ENCODE data around the gene ACSL6. TPM values are rescaled to one million over a fixed set of nuclear protein-coding genes. Genes with fewer than 3 reads are reported as not detected.

The ACSL6 gene
- total RNA-seq, 1 donor from 2014 or later: not detected

GRCh38 chr5:131983244-131983771 is 28.1 kb downstream of the ACSL6 start:
- no peak for TF ChIP-seq CTCF (IDR thresholded peaks at IDR 0.05)
- no peak overlapping the region for H3K4me3 Mint-ChIP-seq (ENCODE audit: unreplicated experiment)
- no peaks in the 10 kb centered on the region for H3K4me1 Mint-ChIP-seq (ENCODE audit: unreplicated experiment)
- no peak overlapping the region for H3K27ac Mint-ChIP-seq (ENCODE audit: unreplicated experiment)
- no peaks in the 10 kb centered on the region for H3K9me3 Mint-ChIP-seq (ENCODE audit: unreplicated experiment)
- peaks cover 18% of the 10 kb centered on the region for H3K27me3 Mint-ChIP-seq (ENCODE audit: unreplicated experiment)
- H3K36me3 Mint-ChIP-seq (ENCODE audit: unreplicated experiment): no peaks in the 10 kb centered on the region
- DNase-seq (ENCODE audit: extremely low spot score, unreplicated experiment): no peak

- peaks cover 18% of the 10 kb centered on the region for H3K27me3 Mint-ChIP-seq (ENCODE audit: unreplicated experiment)
- H3K4me1 Mint-ChIP-seq (ENCODE audit: unreplicated experiment): no peaks in the 10 kb centered on the region
- H3K4me3 Mint-ChIP-seq (ENCODE audit: unreplicated experiment): no peak overlapping the region
- no peak for TF ChIP-seq CTCF (IDR thresholded peaks at IDR 0.05)
- no peak for DNase-seq (ENCODE audit: extremely low spot score, unreplicated experiment)
- no peak overlapping the region for H3K27ac Mint-ChIP-seq (ENCODE audit: unreplicated experiment)
- no peaks in the 10 kb centered on the region for H3K9me3 Mint-ChIP-seq (ENCODE audit: unreplicated experiment)
- no peaks in the 10 kb centered on the region for H3K36me3 Mint-ChIP-seq (ENCODE audit: unreplicated experiment)
Measured at GRCh38 chr5:131981516-131981915, 29.9 kb downstream of the ACSL6 start.

GRCh38 chr5:131980696-131981095 is 30.8 kb downstream of the ACSL6 start:
- H3K27me3 Mint-ChIP-seq (ENCODE audit: unreplicated experiment): peaks cover 18% of the 10 kb centered on the region
- no peak overlapping the region for H3K27ac Mint-ChIP-seq (ENCODE audit: unreplicated experiment)
- no peak for TF ChIP-seq CTCF (IDR thresholded peaks at IDR 0.05)
- H3K4me3 Mint-ChIP-seq (ENCODE audit: unreplicated experiment): no peak overlapping the region
- no peak for DNase-seq (ENCODE audit: extremely low spot score, unreplicated experiment)
- H3K9me3 Mint-ChIP-seq (ENCODE audit: unreplicated experiment): no peaks in the 10 kb centered on the region
- no peaks in the 10 kb centered on the region for H3K36me3 Mint-ChIP-seq (ENCODE audit: unreplicated experiment)
- no peaks in the 10 kb centered on the region for H3K4me1 Mint-ChIP-seq (ENCODE audit: unreplicated experiment)

GRCh38 chr5:131979816-131980215 is 31.6 kb downstream of the ACSL6 start:
- no peak for TF ChIP-seq CTCF (IDR thresholded peaks at IDR 0.05)
- Mint-ChIP-seq H3K27ac (ENCODE audit: unreplicated experiment) (no peak overlapping the region), H3K27me3 (ENCODE audit: unreplicated experiment) (peaks cover 18% of the 10 kb centered on the region), H3K4me3 (ENCODE audit: unreplicated experiment) (no peak overlapping the region), H3K36me3 (ENCODE audit: unreplicated experiment) (no peaks in the 10 kb centered on the region), H3K9me3 (ENCODE audit: unreplicated experiment) (no peaks in the 10 kb centered on the region), H3K4me1 (ENCODE audit: unreplicated experiment) (no peaks in the 10 kb centered on the region)
- DNase-seq (ENCODE audit: extremely low spot score, unreplicated experiment): no peak

GRCh38 chr5:131977212-131977604 is 34.2 kb downstream of the ACSL6 start:
- no peaks in the 10 kb centered on the region for H3K36me3 Mint-ChIP-seq (ENCODE audit: unreplicated experiment)
- no peaks in the 10 kb centered on the region for H3K9me3 Mint-ChIP-seq (ENCODE audit: unreplicated experiment)
- peaks cover 15% of the 10 kb centered on the region for H3K27me3 Mint-ChIP-seq (ENCODE audit: unreplicated experiment)
- no peak for DNase-seq (ENCODE audit: extremely low spot score, unreplicated experiment)
- no peak overlapping the region for H3K27ac Mint-ChIP-seq (ENCODE audit: unreplicated experiment)
- no peaks in the 10 kb centered on the region for H3K4me1 Mint-ChIP-seq (ENCODE audit: unreplicated experiment)
- no peak for TF ChIP-seq CTCF (IDR thresholded peaks at IDR 0.05)
- no peak overlapping the region for H3K4me3 Mint-ChIP-seq (ENCODE audit: unreplicated experiment)

Measured in osteocyte (in vitro differentiated cells).